Esophagus (tissue), 2 donors: ENCODE data around the gene GJD3. TPM values are rescaled to one million over a fixed set of nuclear protein-coding genes. Genes with fewer than 3 reads are reported as not detected.
A peak's percentile ranks its signal among the peaks of the same experiment; 100 is the strongest.

ENCODE experiments used
- H3K27ac ChIP-seq, 2 donors: one replicate each; pipeline ENCODE4 v1.5.1; 2013; ENCODE audit warnings: low read depth in 2 of 2, mild to moderate bottlenecking in 2 of 2, inconsistent platforms in 1 of 2, low read length in 1 of 2, moderate library complexity in 1 of 2
- H3K27me3 ChIP-seq, 2 donors: one replicate each; pipeline ENCODE4 v1.6.1; 2013; ENCODE audit warnings: low read length in 2 of 2, control low read depth in 1 of 2, mild to moderate bottlenecking in 1 of 2; ENCODE audit not compliant: insufficient read depth in 2 of 2, control insufficient read depth in 1 of 2
- H3K36me3 ChIP-seq, 2 donors: one replicate each; pipeline ENCODE4 v1.6.1; 2013; ENCODE audit warnings: low read length in 1 of 2; ENCODE audit not compliant: control insufficient read depth in 2 of 2, insufficient read depth in 2 of 2
- H3K4me1 ChIP-seq, 2 donors: one replicate each; pipeline ENCODE4 v1.6.1; 2013; ENCODE audit warnings: low read length in 1 of 2; ENCODE audit not compliant: control insufficient read depth in 2 of 2, insufficient read depth in 2 of 2
- H3K4me3 ChIP-seq, 2 donors: one replicate each; pipeline ENCODE4 v1.5.1; 2013; ENCODE audit warnings: low read length in 2 of 2, mild to moderate bottlenecking in 2 of 2, low read depth in 1 of 2, moderate library complexity in 1 of 2
- H3K9me3 ChIP-seq, 2 donors: one replicate each; pipeline ENCODE4 v1.6.1; 2013; ENCODE audit warnings: mild to moderate bottlenecking in 2 of 2, low read depth in 1 of 2, low read length in 1 of 2, moderate library complexity in 1 of 2; ENCODE audit not compliant: control insufficient read depth in 2 of 2, insufficient read depth in 1 of 2
- WGBS, 2 donors: extraction: QIAGEN DNeasy Blood & Tissue Kit; methylation state at CpG; one replicate each; pipeline ENCODE4 v1.1.7; 2013; 5-methylcytosine and 5-hydroxymethylcytosine counted together
- polyA plus RNA-seq, 2 donors: library from polyadenylated mRNA; stranded (reverse); fragments of 200-250 nt; gene quantifications; one replicate each; pipeline ENCODE4 v1.2.3, GENCODE V29; 2013
- donor health status: healthy with polysubstance abuse.
- donor health status: Bipolar disorder and iron deficiency.

GJD3 gene
- polyA plus RNA-seq, 2 donors: 0.68 to 1.0 TPM

- Histone ChIP-seq H3K36me3 (no peaks in the 10 kb centered on the region), H3K27me3 (no peaks in the 10 kb centered on the region), H3K9me3 (no peaks in the 10 kb centered on the region), H3K4me1 (peaks cover 4 to 19% of the 10 kb centered on the region in 2 donors), H3K27ac (no peak overlapping the region), H3K4me3 (peak overlapping the region; percentile 57 to 60)
- 73 to 74% methylated on average over 21 to 24 of the region's 24 CpGs for WGBS, 2 donors
Measured at GRCh38 chr17:40361925-40362695, 2.4 kb downstream of the GJD3 start.

- Histone ChIP-seq H3K9me3 (no peaks in the 10 kb centered on the region), H3K27me3 (no peaks in the 10 kb centered on the region), H3K27ac (no peak overlapping the region), H3K4me1 (peaks cover 4 to 19% of the 10 kb centered on the region in 2 donors), H3K4me3 (no peak overlapping the region), H3K36me3 (no peaks in the 10 kb centered on the region)
- 55 to 63% methylated on average over 30 to 32 of the region's 32 CpGs for WGBS, 2 donors
Measured at GRCh38 chr17:40361063-40361924, 3.2 kb downstream of the GJD3 start.

- Histone ChIP-seq H3K4me1 (peaks cover 7 to 19% of the 10 kb centered on the region in 2 donors), H3K27ac (no peak overlapping the region)
- 74 to 83% methylated on average over 8 of the region's 8 CpGs for WGBS, 2 donors
Measured at GRCh38 chr17:40360091-40360490, 4.4 kb downstream of the GJD3 start.

GRCh38 chr17:40358323-40359038 is 6.1 kb downstream of the GJD3 start:
- Histone ChIP-seq H3K4me3 (no peak overlapping the region), H3K27ac (no peak overlapping the region)
- WGBS, 2 donors: 11% methylated on average over 17 of the region's 17 CpGs

More at GRCh38 chr17:40360091-40360490, 4.4 kb downstream of the GJD3 start:
- H3K9me3 ChIP-seq: no peaks in the 10 kb centered on the region
- H3K36me3 ChIP-seq: peaks cover 0 to 8% of the 10 kb centered on the region in 2 donors
- H3K27me3 ChIP-seq: no peaks in the 10 kb centered on the region
- H3K4me3 ChIP-seq: no peak overlapping the region

GRCh38 chr17:40356990-40357881 is 7.3 kb downstream of the GJD3 start:
- H3K4me3 ChIP-seq: no peak overlapping the region
- no peaks in the 10 kb centered on the region for H3K9me3 ChIP-seq
- peaks cover 2 to 10% of the 10 kb centered on the region in 2 donors for H3K4me1 ChIP-seq
- WGBS, 2 donors: 64 to 65% methylated on average over 18 to 19 of the region's 19 CpGs
- no peak overlapping the region for H3K27ac ChIP-seq
- no peaks in the 10 kb centered on the region for H3K27me3 ChIP-seq
- peaks cover 2 to 14% of the 10 kb centered on the region in 2 donors for H3K36me3 ChIP-seq

More at GRCh38 chr17:40358323-40359038, 6.1 kb downstream of the GJD3 start:
- peaks cover 2 to 15% of the 10 kb centered on the region in 2 donors for H3K4me1 ChIP-seq
- H3K9me3 ChIP-seq: no peaks in the 10 kb centered on the region
- peaks cover 0 to 8% of the 10 kb centered on the region in 2 donors for H3K36me3 ChIP-seq
- H3K27me3 ChIP-seq: no peaks in the 10 kb centered on the region

DNA sequence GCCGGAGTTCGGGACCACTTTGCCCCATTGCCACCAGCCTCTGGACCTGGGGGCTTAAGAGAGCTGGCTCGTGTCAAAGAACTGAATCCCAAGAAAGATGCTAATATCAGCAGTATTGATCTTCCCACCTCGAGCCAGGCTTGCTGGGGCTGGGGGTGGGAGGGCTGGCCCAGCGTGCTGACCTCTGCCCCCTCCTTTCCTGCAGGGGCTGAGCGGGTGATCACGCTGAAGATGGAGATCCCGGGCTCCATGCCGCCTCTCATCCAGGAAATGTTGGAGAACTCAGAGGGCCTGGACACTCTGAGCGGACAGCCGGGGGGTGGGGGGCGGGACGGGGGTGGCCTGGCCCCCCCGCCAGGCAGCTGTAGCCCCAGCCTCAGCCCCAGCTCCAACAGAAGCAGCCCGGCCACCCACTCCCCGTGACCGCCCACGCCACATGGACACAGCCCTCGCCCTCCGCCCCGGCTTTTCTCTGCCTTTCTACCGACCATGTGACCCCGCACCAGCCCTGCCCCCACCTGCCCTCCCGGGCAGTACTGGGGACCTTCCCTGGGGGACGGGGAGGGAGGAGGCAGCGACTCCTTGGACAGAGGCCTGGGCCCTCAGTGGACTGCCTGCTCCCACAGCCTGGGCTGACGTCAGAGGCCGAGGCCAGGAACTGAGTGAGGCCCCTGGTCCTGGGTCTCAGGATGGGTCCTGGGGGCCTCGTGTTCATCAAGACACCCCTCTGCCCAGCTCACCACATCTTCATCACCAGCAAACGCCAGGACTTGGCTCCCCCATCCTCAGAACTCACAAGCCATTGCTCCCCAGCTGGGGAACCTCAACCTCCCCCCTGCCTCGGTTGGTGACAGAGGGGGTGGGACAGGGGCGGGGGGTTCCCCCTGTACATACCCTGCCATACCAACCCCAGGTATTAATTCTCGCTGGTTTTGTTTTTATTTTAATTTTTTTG is 8.5 kb downstream of the GJD3 start:
- Histone ChIP-seq H3K4me3 (no peak overlapping the region), H3K9me3 (no peaks in the 10 kb centered on the region), H3K4me1 (peaks cover 5 to 6% of the 10 kb centered on the region in 2 donors), H3K36me3 (peaks cover 6 to 21% of the 10 kb centered on the region in 2 donors), H3K27me3 (no peaks in the 10 kb centered on the region), H3K27ac (no peak overlapping the region)
- 77 to 82% methylated on average over 29 to 33 of the region's 33 CpGs for WGBS, 2 donors

DNA sequence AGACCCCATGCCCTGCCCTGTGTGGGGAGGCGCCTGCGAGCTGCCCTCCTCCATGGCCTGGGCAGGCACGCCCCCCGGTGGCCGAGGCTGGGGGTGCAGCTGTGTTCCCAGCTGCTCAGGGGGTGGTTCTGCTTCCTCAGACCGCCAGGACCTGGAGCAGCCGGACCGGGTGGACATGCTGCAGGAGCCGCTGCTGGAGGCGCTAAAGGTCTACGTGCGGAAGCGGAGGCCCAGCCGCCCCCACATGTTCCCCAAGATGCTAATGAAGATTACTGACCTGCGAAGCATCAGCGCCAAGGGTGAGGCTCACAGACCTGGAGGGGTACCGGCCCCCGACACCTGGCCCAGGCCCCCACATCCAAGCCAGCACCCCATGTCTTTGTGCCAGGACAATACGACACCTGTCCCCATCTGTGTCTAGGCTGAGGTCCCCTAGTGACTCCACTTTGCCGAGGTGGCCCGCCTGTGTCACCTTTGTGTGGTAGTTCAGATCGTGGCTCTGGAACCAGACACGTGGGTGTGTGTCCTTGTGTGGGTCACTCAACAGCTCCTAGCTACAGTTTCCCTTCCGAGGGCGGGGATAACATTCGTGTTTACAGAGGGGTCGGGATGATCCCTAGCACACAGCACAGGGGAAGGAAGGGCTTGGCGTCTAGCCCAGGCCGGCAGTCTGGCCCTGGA is 9.3 kb downstream of the GJD3 start:
- 50 to 52% methylated on average over 29 of the region's 29 CpGs for WGBS, 2 donors
- peaks cover 6 to 21% of the 10 kb centered on the region in 2 donors for H3K36me3 ChIP-seq
- no peaks in the 10 kb centered on the region for H3K9me3 ChIP-seq
- H3K4me3 ChIP-seq: no peak overlapping the region
- H3K27me3 ChIP-seq: no peaks in the 10 kb centered on the region
- H3K4me1 ChIP-seq: peaks cover 3 to 5% of the 10 kb centered on the region in 2 donors
- H3K27ac ChIP-seq: no peak overlapping the region
